ENCODE measurements around the gene TRAF1.

The TRAF1 gene

DNA sequence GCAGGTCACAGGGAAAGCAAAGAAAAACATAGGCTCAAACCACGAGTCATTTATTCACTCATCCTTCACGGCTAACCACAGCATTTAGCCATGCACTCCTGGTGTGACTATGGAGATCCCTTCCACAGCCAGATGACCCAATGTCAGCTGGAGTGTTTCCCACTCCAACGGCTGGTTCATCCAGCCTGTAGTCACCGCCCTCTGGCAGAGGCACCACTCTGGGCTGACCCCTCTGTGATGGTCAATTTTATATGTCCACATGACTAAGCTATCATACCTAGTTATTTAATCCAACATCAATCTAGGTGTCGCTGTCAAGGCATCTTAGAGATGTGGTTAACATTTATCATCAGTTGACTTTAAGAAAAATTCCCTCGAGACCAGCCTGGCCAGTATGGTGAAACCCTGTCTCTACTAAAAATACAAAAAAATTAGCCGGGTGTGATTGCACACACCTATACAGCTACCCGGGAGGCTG, 40.1 kb downstream of the TRAF1 start:
- TF ChIP-seq GATA3 (IDR thresholded peaks at IDR 0.05; ENCODE audit: low read depth, low read length) (no peak), GATA2 (IDR thresholded peaks at IDR 0.05; ENCODE audit: low read depth, low read length) (no peak)

DNA sequence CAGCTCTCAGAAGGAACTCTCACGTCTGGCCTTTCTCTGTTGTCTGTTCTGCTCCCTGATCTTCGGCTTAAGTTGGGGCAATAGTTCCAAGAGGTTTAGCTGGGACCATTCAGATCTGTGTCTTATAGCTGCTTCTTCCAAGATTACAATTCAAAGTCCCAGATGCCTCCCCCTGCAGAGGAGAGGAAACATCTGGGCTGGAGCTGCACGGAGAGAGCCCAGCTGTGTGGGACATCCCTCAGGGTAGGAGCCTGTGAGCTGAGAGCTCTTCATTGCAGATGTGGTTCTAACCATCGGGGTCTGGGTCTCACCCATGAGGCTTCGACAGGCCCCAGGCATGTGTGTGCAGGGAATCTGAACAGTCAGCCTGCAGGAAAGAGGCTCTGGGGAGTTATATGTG, 40.6 kb downstream of the TRAF1 start:
- no peak for TF ChIP-seq GATA3 (IDR thresholded peaks at IDR 0.05; ENCODE audit: low read depth, low read length)
- no peak for TF ChIP-seq GATA2 (IDR thresholded peaks at IDR 0.05; ENCODE audit: low read depth, low read length)

DNA sequence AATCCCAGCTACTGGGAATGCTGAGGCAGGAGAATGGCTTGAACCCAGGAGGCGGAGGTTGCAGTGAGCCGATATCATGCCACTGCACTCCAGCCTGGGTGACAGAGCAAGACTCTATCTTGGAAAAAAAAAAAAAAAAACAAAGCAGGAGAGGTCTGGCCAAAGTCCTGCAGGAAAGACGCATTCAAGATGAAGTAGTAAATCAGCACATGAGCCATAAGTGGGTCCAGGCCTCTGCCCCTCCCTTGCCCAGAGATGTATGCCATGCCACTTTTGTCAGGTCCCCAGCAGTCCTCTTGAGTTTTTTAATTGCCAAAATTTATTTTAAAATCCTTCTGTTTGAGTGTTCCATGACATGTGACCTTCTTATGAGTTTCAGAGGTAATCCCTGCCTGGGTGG, 41.1 kb downstream of the TRAF1 start:
- TF ChIP-seq GATA3 (IDR thresholded peaks at IDR 0.05; ENCODE audit: low read depth, low read length) (no peak), GATA2 (IDR thresholded peaks at IDR 0.05; ENCODE audit: low read depth, low read length) (no peak)

DNA sequence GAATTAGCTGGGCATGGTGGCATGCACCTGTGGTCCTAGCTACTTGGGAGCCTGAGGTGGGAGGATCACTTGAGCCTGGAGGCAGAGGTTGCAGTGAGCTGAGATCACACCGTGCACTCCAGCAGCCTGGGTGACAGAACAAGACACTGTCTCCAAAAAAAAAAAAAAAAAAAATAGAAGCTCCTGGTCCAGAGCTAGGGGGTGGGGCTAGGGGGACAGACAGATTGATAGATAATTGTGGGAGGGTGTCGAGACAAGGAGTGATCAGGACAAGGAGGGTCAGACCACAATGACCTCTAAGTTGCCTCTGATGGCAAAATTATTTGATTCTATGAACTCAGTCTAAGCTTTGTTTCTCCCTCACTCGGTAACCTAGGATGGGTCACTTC, 43.0 kb downstream of the TRAF1 start:
- TF ChIP-seq GATA2 (IDR thresholded peaks at IDR 0.05; ENCODE audit: low read depth, low read length) (no peak), GATA3 (IDR thresholded peaks at IDR 0.05; ENCODE audit: low read depth, low read length) (no peak)

DNA sequence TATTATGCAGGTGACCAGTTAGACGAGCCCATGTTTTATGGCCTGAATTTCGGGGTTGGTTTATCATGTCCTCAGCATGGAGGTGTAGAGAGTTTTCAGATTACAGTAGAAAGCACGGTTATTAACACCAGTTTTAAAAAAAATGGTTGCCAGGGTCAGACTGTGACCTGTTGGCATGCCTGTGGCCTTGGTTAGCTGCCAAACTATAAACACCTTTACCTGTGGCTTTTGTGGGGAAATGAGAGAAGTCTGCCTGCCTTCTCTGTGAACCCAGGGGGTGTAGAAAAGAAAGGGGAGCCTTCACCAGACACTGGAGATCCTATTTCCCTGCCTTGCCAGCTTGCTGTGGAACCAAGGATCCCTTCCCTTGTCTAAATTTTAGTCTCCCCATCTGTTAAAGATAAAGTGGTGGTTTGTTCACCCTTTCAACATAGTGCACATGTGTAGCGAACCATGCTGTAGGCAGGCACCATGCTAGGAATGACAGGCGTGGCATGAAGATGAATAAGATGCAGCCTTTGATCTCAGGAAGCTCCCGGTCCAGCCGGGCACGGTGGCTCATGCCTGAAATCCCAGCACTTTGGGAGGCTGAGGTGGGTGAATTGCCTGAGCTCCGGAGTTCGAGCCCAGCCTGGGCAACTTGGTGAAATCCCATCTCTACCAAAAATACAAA, 43.5 kb downstream of the TRAF1 start:
- TF ChIP-seq GATA2 (IDR thresholded peaks at IDR 0.05; ENCODE audit: low read depth, low read length) (no peak), GATA3 (IDR thresholded peaks at IDR 0.05; ENCODE audit: low read depth, low read length) (no peak)

DNA sequence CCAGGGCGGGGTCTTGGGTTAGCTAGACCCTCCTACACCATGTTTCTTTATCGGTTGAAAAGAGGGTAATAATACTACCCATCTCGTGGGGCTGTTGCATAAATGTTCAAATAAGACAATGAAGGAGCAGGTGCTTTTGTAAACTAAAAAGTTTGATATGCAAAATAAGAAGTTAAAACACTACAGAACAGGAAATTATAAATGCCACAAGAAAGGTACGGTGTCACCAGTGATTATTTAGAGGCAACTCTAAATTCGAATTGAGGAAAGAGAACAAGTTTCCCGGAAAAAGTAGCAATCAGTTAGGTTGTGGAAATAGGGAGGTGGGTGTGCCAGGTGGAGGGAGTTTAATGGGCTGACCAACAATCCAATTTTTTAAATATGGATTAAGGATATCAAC, 47.1 kb downstream of the TRAF1 start:
- TF ChIP-seq GATA3 (IDR thresholded peaks at IDR 0.05; ENCODE audit: low read depth, low read length) (no peak), GATA2 (IDR thresholded peaks at IDR 0.05; ENCODE audit: low read depth, low read length) (no peak)

DNA sequence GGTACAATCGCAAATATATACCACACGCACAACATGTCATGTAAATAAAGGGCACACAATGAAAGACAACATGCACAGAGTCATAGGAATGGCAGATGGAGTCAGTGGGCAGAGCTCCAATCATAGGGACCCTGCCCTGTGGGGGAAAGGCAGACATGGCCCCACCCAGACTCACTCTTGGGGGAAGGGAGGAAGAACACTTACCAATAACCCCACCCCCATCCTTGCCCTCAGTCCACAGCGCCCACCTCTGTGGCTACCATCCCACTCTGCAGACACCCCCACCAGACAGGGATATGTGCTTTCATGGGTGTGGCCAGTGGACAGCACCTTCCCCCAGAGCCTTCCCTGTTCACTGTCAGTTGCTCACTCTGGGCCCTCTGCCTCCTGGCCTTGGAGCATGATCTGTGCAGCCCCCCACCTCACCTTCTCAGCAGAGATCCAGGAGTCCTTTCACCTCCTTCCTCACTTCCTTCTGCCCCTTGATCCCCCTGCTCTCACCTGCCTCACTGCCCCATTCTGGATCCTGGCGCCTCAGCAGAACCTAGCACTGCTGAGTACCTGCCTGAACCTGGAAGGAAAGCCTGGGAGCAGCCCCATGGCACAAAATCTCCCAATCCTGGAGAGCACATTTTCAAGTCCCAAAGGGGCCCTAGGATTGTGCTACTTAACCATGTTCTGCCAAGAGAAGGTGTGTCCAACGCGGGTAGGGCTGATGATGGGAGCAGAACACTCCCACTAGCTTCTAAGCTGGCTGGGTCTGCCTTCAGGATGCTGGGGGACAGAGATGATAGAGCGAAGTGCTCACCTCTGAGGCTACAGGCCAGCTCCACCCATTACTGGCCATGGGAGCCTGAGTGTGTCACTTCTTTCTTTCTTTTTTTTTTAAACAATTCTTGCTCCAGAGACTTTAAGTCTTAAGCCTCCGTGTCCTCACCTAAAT, 48.1 kb downstream of the TRAF1 start:
- no peak for TF ChIP-seq GATA2 (IDR thresholded peaks at IDR 0.05; ENCODE audit: low read depth, low read length)
- TF ChIP-seq GATA3 (IDR thresholded peaks at IDR 0.05; ENCODE audit: low read depth, low read length) = no peak

DNA sequence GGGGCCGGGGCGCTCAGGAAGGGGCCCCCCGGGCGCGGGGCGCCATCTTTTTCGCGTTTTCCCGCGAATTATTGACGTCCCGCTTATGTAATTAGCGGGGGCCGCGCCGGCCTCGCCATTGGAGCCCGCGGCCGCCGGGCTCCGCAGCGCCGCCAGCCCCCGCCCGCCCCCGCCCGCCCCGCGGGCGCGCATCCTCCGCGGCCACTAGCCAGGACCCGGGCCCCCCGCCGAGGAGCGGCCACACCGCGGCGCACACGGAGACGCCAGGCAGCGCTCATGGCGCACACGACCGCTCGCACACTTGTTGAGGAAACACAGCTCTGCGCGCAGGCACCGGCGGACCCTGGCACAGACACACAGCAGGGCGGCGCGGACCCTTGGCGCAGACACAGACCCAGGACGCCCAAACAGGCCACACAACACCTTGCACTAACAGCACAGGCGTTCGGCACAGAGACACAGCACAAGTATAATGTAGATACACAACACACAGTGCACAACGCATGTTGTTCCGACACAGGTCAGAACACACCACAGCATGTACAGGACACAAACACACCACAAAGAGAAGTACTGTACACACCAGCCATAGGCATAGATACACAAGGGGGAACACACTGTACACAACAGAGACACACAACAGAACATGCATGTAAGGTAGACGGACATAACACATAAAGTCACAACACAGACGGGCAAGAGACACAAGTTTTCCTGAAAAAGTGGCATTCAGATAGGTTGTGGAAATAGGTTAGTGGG, 49.1 kb downstream of the TRAF1 start:
- no peak for TF ChIP-seq GATA2 (IDR thresholded peaks at IDR 0.05; ENCODE audit: low read depth, low read length)
- no peak for TF ChIP-seq GATA3 (IDR thresholded peaks at IDR 0.05; ENCODE audit: low read depth, low read length)

DNA sequence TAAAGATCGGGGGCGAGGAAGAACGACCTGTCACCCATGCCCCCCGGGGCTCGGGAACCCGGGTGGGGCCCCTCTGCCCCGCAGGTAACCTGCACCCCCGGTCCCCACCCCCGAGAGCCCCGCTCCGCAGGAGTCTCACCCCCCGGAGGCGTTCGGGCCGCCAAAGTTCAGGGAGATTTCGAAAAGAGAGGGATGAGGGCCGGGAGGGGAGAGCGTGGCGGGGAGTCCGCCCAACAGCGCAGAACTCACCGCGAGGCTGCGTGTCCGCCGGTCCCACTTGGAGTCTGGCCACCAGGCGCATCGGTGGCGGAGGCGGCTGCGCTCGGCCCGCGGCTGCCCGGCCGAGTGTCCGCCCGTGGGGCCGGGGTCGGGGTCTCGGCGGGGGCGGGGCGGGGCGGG, 49.8 kb downstream of the TRAF1 start, which contains the start of gene PHF19:
PHF19 (minus strand) TSS at position 347 of the 399 bp plus-strand sequence. CDS start 2,447 bp downstream, outside the sequence.
- TF ChIP-seq GATA3 (IDR thresholded peaks at IDR 0.05; ENCODE audit: low read depth, low read length) = no peak

DNA sequence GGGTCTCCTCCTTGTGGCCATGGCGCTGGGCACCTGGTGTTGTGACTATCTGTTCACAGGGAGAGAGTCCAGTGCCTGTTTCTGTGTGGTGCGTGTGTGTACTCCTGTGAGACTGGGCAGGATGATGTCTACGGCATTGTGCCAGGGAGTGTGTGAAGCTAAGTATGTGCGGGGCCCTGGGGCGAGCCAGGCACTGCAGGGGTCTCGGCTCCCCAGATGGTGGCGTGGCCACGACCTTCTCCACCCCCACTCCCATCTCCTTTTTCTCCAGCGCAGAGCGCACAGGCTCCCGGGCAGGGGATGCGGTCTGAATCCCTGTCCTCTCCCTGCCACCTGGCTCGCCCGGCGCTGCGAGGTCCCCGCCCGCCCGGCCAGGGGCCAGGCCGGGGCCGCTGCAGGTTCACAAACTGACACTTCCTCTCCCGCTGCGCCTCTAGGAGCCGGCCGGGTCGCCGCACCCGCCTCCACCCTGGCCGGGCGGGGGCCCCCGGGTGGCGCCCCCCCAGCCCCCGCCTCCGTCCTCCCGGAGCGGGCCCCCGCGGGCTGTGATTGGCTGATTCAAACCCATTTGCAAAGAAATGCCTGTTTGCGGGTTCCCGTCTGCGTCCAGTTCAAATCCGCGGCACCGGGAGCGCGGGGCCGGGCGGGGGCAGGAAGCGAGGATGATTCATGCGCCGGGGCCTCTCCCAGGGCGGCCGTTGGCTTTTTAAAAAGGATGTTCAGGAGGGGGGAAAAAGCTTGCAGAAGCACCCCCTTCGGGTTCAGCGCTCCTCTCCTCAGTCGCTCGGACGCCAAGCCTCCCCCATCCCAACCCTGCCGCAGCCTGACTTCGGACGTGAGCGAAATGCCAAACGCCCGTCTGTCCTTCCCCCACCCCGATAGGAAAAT, 50.4 kb downstream of the TRAF1 start:
- TF ChIP-seq GATA2 (IDR thresholded peaks at IDR 0.05; ENCODE audit: low read depth, low read length) (0 out of 2 replicates have a peak, but pooled peaks have one; percentile 6), GATA3 (IDR thresholded peaks at IDR 0.05; ENCODE audit: low read depth, low read length) (no peak)

DNA sequence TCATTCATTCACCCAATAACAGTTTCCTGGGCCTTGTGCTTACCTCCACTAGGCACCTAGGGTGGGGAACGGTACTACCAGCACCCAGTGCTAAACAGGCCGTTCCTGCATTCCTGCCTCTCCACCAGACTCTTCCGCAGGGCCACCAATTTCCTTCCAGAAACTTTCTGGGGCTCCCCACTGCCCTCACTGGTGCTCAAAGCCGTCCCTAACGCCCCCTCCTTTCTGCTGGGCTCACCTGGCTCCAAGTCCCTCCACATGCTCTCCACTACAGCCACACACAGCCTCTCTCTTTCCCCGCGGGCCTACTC, 51.0 kb downstream of the TRAF1 start:
- TF ChIP-seq GATA2 (IDR thresholded peaks at IDR 0.05; ENCODE audit: low read depth, low read length) = no peak
- no peak for TF ChIP-seq GATA3 (IDR thresholded peaks at IDR 0.05; ENCODE audit: low read depth, low read length)

DNA sequence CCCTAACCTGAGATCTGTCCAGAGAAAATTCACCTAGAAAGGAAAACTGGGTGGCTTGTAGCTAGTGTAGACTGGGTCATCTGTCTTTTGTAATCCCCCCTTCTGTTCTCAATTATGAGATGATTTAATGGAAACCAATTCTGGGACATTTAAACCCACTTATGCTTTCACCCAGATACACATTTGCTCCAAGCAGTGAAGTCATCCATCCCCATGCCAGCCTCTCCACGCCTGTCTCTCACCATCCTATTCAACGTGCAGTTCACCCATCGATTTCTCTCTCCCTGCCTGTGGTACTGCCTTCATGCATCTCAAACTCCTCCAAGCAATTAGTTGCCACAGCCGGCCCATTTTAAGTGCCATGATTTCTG, 51.4 kb downstream of the TRAF1 start:
- TF ChIP-seq GATA3 (IDR thresholded peaks at IDR 0.05; ENCODE audit: low read depth, low read length) = no peak
- TF ChIP-seq GATA2 (IDR thresholded peaks at IDR 0.05; ENCODE audit: low read depth, low read length) = no peak
